HCT116 (cell line): ENCODE results near the gene SF3A2. TPM values are rescaled to one million over a fixed set of nuclear protein-coding genes. Genes with fewer than 3 reads are reported as not detected.

Experiments used
- ATAC-seq: fragments of 200-7000 bp; cut with Tn5 transposase; 2 replicates; pipeline ENCODE4 v1.9.1; 2020; ENCODE audit warnings: mild to moderate bottlenecking, moderate library complexity
- BruUV-seq: library from RNA; stranded (reverse); fragments of 400-500 nt; replicated peaks from 2 replicates; lab custom pipeline; 2021; lab: Mats Ljungman, UMichigan
- CTCF ChIA-PET: fragments of 300-600 bp; sonication (Branson Sonifier 250); formaldehyde crosslinking; loops from one replicate; lab custom pipeline; 2021; ENCODE audit warnings: antibody characterized with exemption; lab: Charles Lee
- POLR2A ChIA-PET: fragments of 300-600, 350-600 bp; sonication (Branson Sonifier 250); formaldehyde crosslinking; loops from one replicate; lab custom pipeline; 2021; ENCODE audit warnings: antibody characterized with exemption; lab: Charles Lee
- RAD21 ChIA-PET, 2 experiments: fragments of 300-600 bp; sonication (Branson Sonifier 250); formaldehyde crosslinking; loops; one replicate each; lab custom pipeline; 2023; ENCODE audit warnings: low total read pairs in 2 of 2; ENCODE audit not compliant: uncharacterized antibody in 2 of 2, unreplicated experiment in 2 of 2, low non-redundant PET in 1 of 2; lab: Charles Lee
- DNase-seq: peaks from one replicate; pipeline ENCODE4 v3.0.0-alpha.2; 2010; ENCODE audit warnings: low read depth, low spot score
- H2AFZ ChIP-seq: fragments of 200-600 bp; shearing (Covaris generic), sonication (generic); 2 replicates; pipeline ENCODE4 v1.6.1; 2017; ENCODE audit warnings: low read depth, mixed run types, mixed read lengths, antibody characterized with exemption, low read length; ENCODE audit not compliant: poor library complexity, severe bottlenecking
- H3K27ac ChIP-seq: 2 replicates; pipeline ENCODE4 v1.5.1; 2012; ENCODE audit warnings: low read depth, low read length
- H3K27me3 ChIP-seq: fragments of 200-600 bp; sonication (generic); 2 replicates; pipeline ENCODE4 v1.6.1; 2016; ENCODE audit warnings: mixed run types, low read length, mixed read lengths; ENCODE audit not compliant: insufficient read depth
- H3K36me3 ChIP-seq, 2 experiments: fragments of 200-500 bp in 1 of 2; fragments of 200-600 bp in 1 of 2; sonication (Bioruptor generic) in 1 of 2; sonication (generic) in 1 of 2; 2 replicates each; pipeline versions ENCODE4 v1.5.1 to v1.6.1; 2014 to 2016; ENCODE audit warnings: low read length in 2 of 2, inconsistent platforms in 1 of 2, mixed read lengths in 1 of 2, mixed run types in 1 of 2; ENCODE audit not compliant: insufficient read depth in 2 of 2, control insufficient read depth in 1 of 2
- H3K4me1 ChIP-seq, 2 experiments: fragments of 200-600 bp in 1 of 2; sonication (generic) in 1 of 2; 2 replicates each; pipeline versions ENCODE4 v1.5.1 to v1.6.1; 2012 to 2017; ENCODE audit warnings: low read length in 2 of 2, inconsistent platforms in 1 of 2, mild to moderate bottlenecking in 1 of 2, mixed read lengths in 1 of 2, mixed run types in 1 of 2, moderate library complexity in 1 of 2; ENCODE audit not compliant: insufficient read depth in 2 of 2, control insufficient read depth in 1 of 2
- H3K4me2 ChIP-seq: fragments of 200-600 bp; sonication (generic); 2 replicates; pipeline ENCODE4 v1.6.1; 2017; ENCODE audit warnings: mixed run types, low read length, mixed read lengths
- H3K4me3 ChIP-seq, 2 experiments: fragments of 200-600 bp in 1 of 2; sonication (generic) in 1 of 2; replicated peaks in 1 of 2; 2 replicates each; pipeline ENCODE4 v1.5.1; 2011 to 2016; ENCODE audit warnings: low read length in 2 of 2, control low read depth in 1 of 2, low read depth in 1 of 2, mild to moderate bottlenecking in 1 of 2, mixed read lengths in 1 of 2, mixed run types in 1 of 2
- H3K79me2 ChIP-seq: fragments of 200-600 bp; sonication (generic); 2 replicates; pipeline ENCODE4 v1.6.1; 2017; ENCODE audit warnings: mild to moderate bottlenecking, mixed run types, low read length, moderate library complexity, mixed read lengths; ENCODE audit not compliant: insufficient read depth
- H3K9ac ChIP-seq: fragments of 200-600 bp; sonication (generic); 2 replicates; pipeline ENCODE4 v1.6.1; 2016; ENCODE audit warnings: low read length, mixed read lengths
- H3K9me2 ChIP-seq: fragments of 200-600 bp; sonication (generic), shearing (Covaris generic); 2 replicates; pipeline ENCODE4 v1.6.1; 2017; ENCODE audit warnings: mixed run types, mild to moderate bottlenecking, moderate library complexity; ENCODE audit not compliant: insufficient read depth
- H3K9me3 ChIP-seq, 2 experiments: fragments of 200-500 bp in 1 of 2; fragments of 200-600 bp in 1 of 2; sonication (Bioruptor generic) in 1 of 2; sonication (generic) in 1 of 2; 2 replicates each; pipeline ENCODE4 v1.6.1; 2014 to 2017; ENCODE audit warnings: low read length in 2 of 2, mixed read lengths in 2 of 2, inconsistent platforms in 1 of 2, low read depth in 1 of 2, mild to moderate bottlenecking in 1 of 2, mixed run types in 1 of 2, moderate library complexity in 1 of 2; ENCODE audit not compliant: control insufficient read depth in 1 of 2, insufficient read depth in 1 of 2
- H4K20me1 ChIP-seq: fragments of 200-600 bp; sonication (generic), shearing (Covaris generic); 2 replicates; pipeline ENCODE4 v1.6.1; 2017; ENCODE audit warnings: mixed run types, mild to moderate bottlenecking, moderate library complexity; ENCODE audit not compliant: insufficient read depth
- ATF3 ChIP-seq: IDR thresholded peaks from 2 replicates; pipeline ENCODE4 v1.6.1; 2012
- CBX3 ChIP-seq: IDR thresholded peaks from 2 replicates; pipeline ENCODE4 v1.6.1; 2012; ENCODE audit warnings: low read depth
- CEBPB ChIP-seq: IDR thresholded peaks from 2 replicates; pipeline ENCODE4 v1.6.1; 2012; ENCODE audit warnings: low read depth
- EGR1 ChIP-seq: IDR thresholded peaks from 2 replicates; pipeline ENCODE4 v1.6.1; 2012; ENCODE audit warnings: low read depth
- ELF1 ChIP-seq: IDR thresholded peaks from 2 replicates; pipeline ENCODE4 v1.6.1; 2012; ENCODE audit warnings: low read depth, borderline replicate concordance
- EZH2 ChIP-seq: fragments of 200-600 bp; sonication (generic); IDR thresholded peaks from 2 replicates; pipeline ENCODE4 v1.6.1; 2017; ENCODE audit warnings: antibody characterized with exemption, mixed run types
- EZH2phosphoT487 ChIP-seq: fragments of 200-600 bp; IDR thresholded peaks from 2 replicates; pipeline ENCODE4 v1.6.1; 2018; ENCODE audit warnings: antibody characterized with exemption, borderline replicate concordance
- FOSL1 ChIP-seq: IDR thresholded peaks from 2 replicates; pipeline ENCODE4 v1.6.1; 2012; ENCODE audit warnings: low read depth
- JUND ChIP-seq: IDR thresholded peaks from 2 replicates; pipeline ENCODE4 v1.6.1; 2012
- POLR2A ChIP-seq: IDR thresholded peaks from 2 replicates; pipeline ENCODE4 v1.7.0; 2011; ENCODE audit warnings: borderline replicate concordance; ENCODE audit not compliant: insufficient read depth, insufficient read length; ENCODE audit errors: extremely low read depth
- TCF7L2 ChIP-seq: IDR thresholded peaks from 2 replicates; pipeline ENCODE4 v1.7.0; 2011; ENCODE audit warnings: borderline replicate concordance, inconsistent platforms; ENCODE audit not compliant: insufficient read depth, insufficient read length; ENCODE audit errors: extremely low read depth
- YY1 ChIP-seq: IDR thresholded peaks from 2 replicates; pipeline ENCODE4 v1.6.1; 2011; ENCODE audit warnings: low read length, low read depth, moderate library complexity, mild to moderate bottlenecking; ENCODE audit not compliant: insufficient replicate concordance; ENCODE audit errors: extremely low read depth
- ZBTB33 ChIP-seq: IDR thresholded peaks from 2 replicates; pipeline ENCODE4 v1.6.1; 2011; ENCODE audit warnings: mild to moderate bottlenecking, low read length, moderate library complexity; ENCODE audit not compliant: insufficient replicate concordance; ENCODE audit errors: extremely low read depth
- ZNF274 ChIP-seq: fragments of 200-500 bp; sonication (Bioruptor generic); IDR thresholded peaks from 2 replicates; pipeline ENCODE4 v1.6.1; 2014; ENCODE audit warnings: mild to moderate bottlenecking, low read depth, low read length, inconsistent platforms
- intact Hi-C: fragments of 100-400 bp; cut with micrococcal nuclease; formaldehyde crosslinking; loops from 2 replicates; pipeline ENCODE4 v1.10.0; 2022
- total RNA-seq: library from RNA; stranded (reverse); gene quantifications from one replicate; pipeline ENCODE4 v1.2.1, GENCODE V29; 2021; ENCODE audit not compliant: unreplicated experiment
- TF ChIP-seq, protein P1 (sequence below), 3 experiments: fragments of 200-600 bp in 1 of 3; sonication (generic) in 1 of 3; IDR thresholded peaks in 2 of 3; conservative IDR thresholded peaks in 1 of 3; 2 replicates each; pipeline ENCODE4 v1.5.1; 2012 to 2017; ENCODE audit warnings: low read depth in 2 of 3, low read length in 2 of 3, antibody characterized with exemption in 1 of 3, borderline replicate concordance in 1 of 3, control low read depth in 1 of 3, mild to moderate bottlenecking in 1 of 3, mixed read lengths in 1 of 3, mixed run types in 1 of 3, moderate library complexity in 1 of 3; ENCODE audit not compliant: insufficient read depth in 1 of 3

SF3A2 gene
- total RNA-seq, 1 experiment from 2014 or later, result 166 TPM

DNA sequence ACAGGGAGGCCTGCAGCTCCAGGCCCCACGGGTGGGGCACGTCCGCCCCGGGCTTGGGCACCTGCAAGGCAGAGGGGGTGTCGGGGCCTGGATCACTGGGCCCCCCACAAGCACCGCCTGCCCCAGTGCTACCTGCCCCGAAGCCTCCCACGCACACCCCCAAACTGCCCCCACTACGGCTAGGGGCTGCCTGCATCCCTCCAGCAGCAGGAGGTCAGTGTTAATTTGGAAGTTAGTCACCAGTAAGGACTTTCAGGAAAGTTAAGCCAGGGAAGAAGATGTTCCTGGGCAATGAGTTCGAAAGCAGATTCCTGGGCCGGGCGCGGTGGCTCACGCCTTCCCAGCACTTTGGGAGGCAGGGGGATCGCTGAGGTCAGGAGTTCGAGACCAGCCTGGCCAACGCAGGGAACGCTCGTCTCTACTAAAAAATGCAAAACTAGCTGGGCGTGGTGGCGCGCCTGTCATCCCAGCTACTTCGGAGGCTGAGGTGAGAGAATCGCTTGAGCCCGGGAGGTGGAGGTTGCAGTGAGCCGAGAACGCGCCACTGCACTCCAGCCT lies 39.9 kb downstream of the SF3A2 start (continued):
- no peak for TF ChIP-seq ATF3
- no peak for TF ChIP-seq CEBPB
- no peak for TF ChIP-seq ELF1
- TF ChIP-seq POLR2A, result no peak
- no peak for TF ChIP-seq ZBTB33
- no peak for TF ChIP-seq EZH2phosphoT487
- no peak for TF ChIP-seq TCF7L2
- TF ChIP-seq CBX3, result no peak
- no peak for TF ChIP-seq EGR1
- no peak for TF ChIP-seq YY1
- TF ChIP-seq ZNF274, result no peak

DNA sequence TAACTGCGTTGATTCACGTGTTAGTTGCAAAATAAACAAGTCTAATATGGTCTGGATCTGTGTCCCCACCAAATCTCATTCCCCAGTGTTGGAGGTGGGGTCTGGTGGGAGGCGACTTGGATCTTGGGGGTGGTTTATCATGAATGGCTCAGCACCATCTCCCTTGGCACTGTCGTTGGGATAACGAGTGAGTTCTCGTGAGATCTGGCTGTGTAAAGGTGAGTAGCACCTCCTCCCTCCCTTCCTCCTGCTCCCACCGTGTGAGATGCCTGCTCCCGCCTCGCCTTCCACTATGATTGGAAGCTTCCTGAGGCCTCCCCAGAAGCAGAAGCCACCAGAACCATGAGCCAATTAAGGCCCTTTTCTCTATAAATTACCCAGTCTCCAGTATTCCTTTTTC lies 40.5 kb downstream of the SF3A2 start:
- no peak overlapping the region for H3K4me3 ChIP-seq
- DNase-seq (no peak), ATAC-seq (no peak)
- no peak overlapping the region for H2AFZ ChIP-seq
- intact Hi-C loops, result loop anchor here (5.0 kb wide), 1 partner anchor 335 kb away; no protein-coding TSS in a partner anchor
- no peak overlapping the region for H3K4me2 ChIP-seq
- ChIA-PET RAD21 (no interaction called here), CTCF (no interaction called here), POLR2A (no interaction called here)
- H3K27me3 ChIP-seq, result no peaks in the 10 kb centered on the region
- H3K27ac ChIP-seq, result no peak overlapping the region
- no peak overlapping the region for H3K9ac ChIP-seq
- H3K79me2 ChIP-seq, result peaks cover 23% of the 10 kb centered on the region
- 0 out of 2 replicates have a peak, but pooled peaks cover 8% of the 10 kb centered on the region for H4K20me1 ChIP-seq
- peaks cover 10 to 11% of the 10 kb centered on the region in 2 experiments; a peak in 2 of 4 replicates for H3K36me3 ChIP-seq
- peaks cover 9 to 41% of the 10 kb centered on the region in 2 experiments for H3K4me1 ChIP-seq
- H3K9me3 ChIP-seq, result no peaks in the 10 kb centered on the region
- no peaks in the 10 kb centered on the region for H3K9me2 ChIP-seq
- BruUV-seq, result no TSS peak
- TF ChIP-seq CEBPB (no peak), FOSL1 (no peak), EZH2 (no peak), ZBTB33 (no peak), ATF3 (no peak), JUND (no peak)
- TF ChIP-seq, protein P1, sequence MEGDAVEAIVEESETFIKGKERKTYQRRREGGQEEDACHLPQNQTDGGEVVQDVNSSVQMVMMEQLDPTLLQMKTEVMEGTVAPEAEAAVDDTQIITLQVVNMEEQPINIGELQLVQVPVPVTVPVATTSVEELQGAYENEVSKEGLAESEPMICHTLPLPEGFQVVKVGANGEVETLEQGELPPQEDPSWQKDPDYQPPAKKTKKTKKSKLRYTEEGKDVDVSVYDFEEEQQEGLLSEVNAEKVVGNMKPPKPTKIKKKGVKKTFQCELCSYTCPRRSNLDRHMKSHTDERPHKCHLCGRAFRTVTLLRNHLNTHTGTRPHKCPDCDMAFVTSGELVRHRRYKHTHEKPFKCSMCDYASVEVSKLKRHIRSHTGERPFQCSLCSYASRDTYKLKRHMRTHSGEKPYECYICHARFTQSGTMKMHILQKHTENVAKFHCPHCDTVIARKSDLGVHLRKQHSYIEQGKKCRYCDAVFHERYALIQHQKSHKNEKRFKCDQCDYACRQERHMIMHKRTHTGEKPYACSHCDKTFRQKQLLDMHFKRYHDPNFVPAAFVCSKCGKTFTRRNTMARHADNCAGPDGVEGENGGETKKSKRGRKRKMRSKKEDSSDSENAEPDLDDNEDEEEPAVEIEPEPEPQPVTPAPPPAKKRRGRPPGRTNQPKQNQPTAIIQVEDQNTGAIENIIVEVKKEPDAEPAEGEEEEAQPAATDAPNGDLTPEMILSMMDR (IDR thresholded peaks at IDR 0.05 in 2 of 3, conservative IDR thresholded peaks at IDR 0.05 in 1 of 3; ENCODE audit: borderline replicate concordance in 1 of 3, insufficient read depth in 1 of 3, low read depth in 2 of 3, low read length in 2 of 3), result no peak
